Rectal smooth muscle tissue (tissue), 1 donor: ENCODE results near the gene FLACC1.
"Not testable (repeated sequence)": the region's sequence is repeated elsewhere in the genome, so short reads cannot be mapped to it uniquely, and the experiment has no call there.

Source experiments
- H3K27ac ChIP-seq: one replicate; pipeline ENCODE4 v1.7.0; 2013; ENCODE audit warnings: low read depth, low read length, inconsistent platforms
- H3K27me3 ChIP-seq: one replicate; pipeline ENCODE4 v1.7.0; 2013; ENCODE audit warnings: low read length; ENCODE audit not compliant: control insufficient read depth, insufficient read depth
- H3K36me3 ChIP-seq: one replicate; pipeline ENCODE4 v1.7.0; 2013; ENCODE audit warnings: low read length; ENCODE audit not compliant: control insufficient read depth, insufficient read depth
- H3K4me1 ChIP-seq: one replicate; pipeline ENCODE4 v1.7.0; 2013; ENCODE audit warnings: low read length; ENCODE audit not compliant: control insufficient read depth, insufficient read depth
- H3K4me3 ChIP-seq: one replicate; pipeline ENCODE4 v1.7.0; 2013; ENCODE audit warnings: low read length
- H3K9ac ChIP-seq: one replicate; pipeline ENCODE4 v1.7.0; 2013; ENCODE audit warnings: low read length

The FLACC1 gene

DNA sequence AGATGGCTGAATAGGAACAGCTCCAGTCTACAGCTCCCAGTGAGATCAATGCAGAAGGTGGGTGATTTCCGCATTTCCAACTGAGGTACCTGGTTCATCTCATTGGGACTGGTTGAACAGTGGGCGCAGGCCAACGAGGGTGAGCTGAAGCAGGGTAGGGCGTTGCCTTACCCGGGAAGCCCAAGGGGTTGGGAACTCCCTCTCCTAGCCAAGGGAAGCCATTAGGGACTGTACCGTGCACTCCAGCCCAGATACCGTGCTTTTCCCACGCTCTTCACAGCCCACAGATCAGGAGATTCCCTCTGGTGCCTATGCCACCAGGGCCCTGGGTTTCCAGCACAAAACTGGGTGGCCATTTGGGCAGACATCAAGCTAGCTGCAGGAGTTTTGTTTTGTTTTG lies 12.2 kb upstream of the FLACC1 start:
- H3K4me1 ChIP-seq, H3K27ac ChIP-seq, H3K27me3 ChIP-seq, H3K9ac ChIP-seq, H3K36me3 ChIP-seq, H3K4me3 ChIP-seq: not testable (repeated sequence)

DNA sequence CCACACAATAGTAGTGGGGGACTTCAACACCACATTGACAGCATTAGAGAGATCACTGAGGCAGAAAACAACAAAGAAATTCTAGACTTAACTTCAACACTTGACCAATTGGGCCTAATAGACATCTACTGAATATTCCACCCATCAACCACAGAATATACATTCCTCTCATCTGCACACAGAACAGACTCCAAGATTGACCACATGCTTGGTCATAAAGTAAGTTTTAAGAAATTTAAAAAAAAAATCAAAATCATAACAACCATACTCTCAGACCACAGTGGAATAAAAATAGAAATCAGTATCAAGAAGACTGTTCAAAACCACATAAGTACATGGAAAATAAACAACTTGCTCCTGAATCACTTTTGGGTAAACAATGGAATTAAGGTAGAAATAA lies 9.0 kb upstream of the FLACC1 start:
- H3K9ac ChIP-seq: no peak overlapping the region
- no peaks in the 10 kb centered on the region for H3K27me3 ChIP-seq
- no peaks in the 10 kb centered on the region for H3K36me3 ChIP-seq
- H3K27ac ChIP-seq: no peak overlapping the region
- no peaks in the 10 kb centered on the region for H3K4me1 ChIP-seq
- no peak overlapping the region for H3K4me3 ChIP-seq

DNA sequence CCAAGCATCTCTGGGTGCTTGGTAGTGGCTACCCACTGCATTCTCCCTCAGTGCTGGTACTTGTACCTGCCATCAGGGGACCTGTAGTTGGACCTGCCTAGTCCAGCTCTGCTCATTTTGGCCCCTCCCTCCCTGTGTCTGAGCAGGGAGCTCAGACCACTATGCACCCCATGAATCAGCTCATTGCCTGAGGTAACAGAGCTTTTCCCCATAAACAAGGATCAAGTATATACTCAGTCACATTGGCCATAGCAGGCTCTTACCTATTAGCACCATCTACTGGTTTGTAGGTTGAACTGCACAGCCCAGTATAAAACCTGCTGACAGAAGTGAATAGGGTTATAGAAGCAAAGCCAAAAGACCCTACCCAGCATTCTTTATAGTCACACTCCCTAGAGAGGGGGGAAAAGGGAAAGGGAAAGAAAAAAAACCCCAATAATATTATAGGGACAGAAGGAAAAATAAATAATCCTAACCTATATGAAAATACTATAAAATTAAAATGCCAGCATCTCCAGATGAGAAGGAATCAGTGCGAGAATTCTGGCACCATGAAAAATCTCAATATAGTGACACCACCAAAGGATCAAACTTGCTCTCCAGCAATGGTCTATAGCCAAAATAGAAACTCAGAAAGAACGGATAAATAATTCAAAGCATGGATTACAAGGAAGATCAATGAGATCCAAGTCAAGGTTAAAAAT lies 6.9 kb upstream of the FLACC1 start:
- H3K4me3 ChIP-seq: no peak overlapping the region
- H3K27ac ChIP-seq: no peak overlapping the region
- H3K9ac ChIP-seq: no peak overlapping the region
- peaks cover 4% of the 10 kb centered on the region for H3K36me3 ChIP-seq
- no peaks in the 10 kb centered on the region for H3K4me1 ChIP-seq
- H3K27me3 ChIP-seq: no peaks in the 10 kb centered on the region

- Histone ChIP-seq H3K4me3 (no peak overlapping the region), H3K36me3 (peaks cover 7% of the 10 kb centered on the region), H3K27me3 (no peaks in the 10 kb centered on the region), H3K9ac (no peak overlapping the region), H3K4me1 (no peaks in the 10 kb centered on the region), H3K27ac (no peak overlapping the region)
Measured at GRCh38 chr2:201362396-201362795, 5.3 kb upstream of the FLACC1 start.

GRCh38 chr2:201361078-201361733 lies 4.1 kb upstream of the FLACC1 start:
- H3K27me3 ChIP-seq: no peaks in the 10 kb centered on the region
- H3K4me1 ChIP-seq: peaks cover 5% of the 10 kb centered on the region
- H3K27ac ChIP-seq: no peak overlapping the region
- no peak overlapping the region for H3K9ac ChIP-seq
- no peak overlapping the region for H3K4me3 ChIP-seq
- peaks cover 7% of the 10 kb centered on the region for H3K36me3 ChIP-seq

- no peaks in the 10 kb centered on the region for H3K27me3 ChIP-seq
- H3K27ac ChIP-seq: no peak overlapping the region
- no peak overlapping the region for H3K9ac ChIP-seq
- H3K36me3 ChIP-seq: peaks cover 7% of the 10 kb centered on the region
- peaks cover 5% of the 10 kb centered on the region for H3K4me1 ChIP-seq
- no peak overlapping the region for H3K4me3 ChIP-seq
Measured at GRCh38 chr2:201360256-201360655, 3.1 kb upstream of the FLACC1 start.

DNA sequence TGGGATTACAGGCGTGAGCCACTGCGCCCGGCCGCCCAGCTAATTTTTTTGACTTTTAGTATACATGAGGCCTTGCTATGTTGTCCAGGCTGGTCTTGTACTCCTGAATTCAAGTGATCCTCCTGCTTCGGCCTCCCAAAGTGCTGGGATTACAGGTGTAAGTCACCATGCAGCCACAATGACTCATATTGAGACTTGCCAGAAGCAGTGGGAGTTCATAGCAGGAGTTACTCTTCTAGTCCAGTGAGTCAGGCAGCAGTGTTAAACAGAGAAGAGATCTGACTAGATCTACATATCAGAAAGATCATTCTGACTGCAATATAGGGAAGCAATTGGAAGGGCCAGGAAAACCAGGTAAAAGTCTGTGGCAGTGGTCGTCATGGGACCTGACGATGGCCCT lies 1.5 kb upstream of the FLACC1 start:
- H3K4me3 ChIP-seq: no peak overlapping the region
- H3K27me3 ChIP-seq: no peaks in the 10 kb centered on the region
- H3K27ac ChIP-seq: no peak overlapping the region
- H3K36me3 ChIP-seq: peaks cover 7% of the 10 kb centered on the region
- peaks cover 5% of the 10 kb centered on the region for H3K4me1 ChIP-seq
- H3K9ac ChIP-seq: no peak overlapping the region

- no peak overlapping the region for H3K27ac ChIP-seq
- H3K4me1 ChIP-seq: peaks cover 5% of the 10 kb centered on the region
- no peaks in the 10 kb centered on the region for H3K36me3 ChIP-seq
- no peak overlapping the region for H3K9ac ChIP-seq
- no peak overlapping the region for H3K4me3 ChIP-seq
- no peaks in the 10 kb centered on the region for H3K27me3 ChIP-seq
Measured at GRCh38 chr2:201353116-201353515, 4.0 kb downstream of the FLACC1 start.

DNA sequence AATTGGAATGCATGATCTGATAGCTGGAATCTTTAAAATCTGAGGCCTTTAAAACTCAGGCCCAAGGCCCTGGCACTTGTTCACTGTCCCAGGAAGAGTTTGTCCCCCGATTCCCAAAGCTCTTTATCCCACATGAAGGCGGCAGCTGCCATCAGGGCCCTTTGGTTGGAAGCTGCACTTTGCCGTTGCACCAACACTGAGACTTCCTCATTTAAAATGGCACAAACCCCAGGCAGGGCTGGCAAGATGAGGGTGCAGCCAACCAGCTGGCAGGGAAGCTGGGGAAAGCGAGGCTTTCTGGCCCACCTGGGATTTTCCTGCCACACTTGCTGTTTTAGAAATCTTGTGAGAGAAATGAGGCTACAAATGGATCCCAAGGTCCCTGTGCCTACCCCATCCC lies 6.3 kb downstream of the FLACC1 start:
- H3K9ac ChIP-seq: no peak overlapping the region
- no peak overlapping the region for H3K4me3 ChIP-seq
- H3K27me3 ChIP-seq: no peaks in the 10 kb centered on the region
- no peak overlapping the region for H3K27ac ChIP-seq
- no peaks in the 10 kb centered on the region for H3K4me1 ChIP-seq
- no peaks in the 10 kb centered on the region for H3K36me3 ChIP-seq

GRCh38 chr2:201349601-201350000 lies 7.5 kb downstream of the FLACC1 start:
- Histone ChIP-seq H3K4me3 (no peak overlapping the region), H3K27me3 (no peaks in the 10 kb centered on the region), H3K27ac (no peak overlapping the region), H3K9ac (no peak overlapping the region), H3K36me3 (no peaks in the 10 kb centered on the region), H3K4me1 (no peaks in the 10 kb centered on the region)

- Histone ChIP-seq H3K4me3 (no peak overlapping the region), H3K36me3 (no peaks in the 10 kb centered on the region), H3K27me3 (no peaks in the 10 kb centered on the region), H3K27ac (no peak overlapping the region), H3K4me1 (no peaks in the 10 kb centered on the region), H3K9ac (no peak overlapping the region)
Measured at GRCh38 chr2:201348758-201349157, 8.4 kb downstream of the FLACC1 start.

- Histone ChIP-seq H3K4me3 (no peak overlapping the region), H3K9ac (no peak overlapping the region), H3K27ac (no peak overlapping the region), H3K36me3 (peaks cover 2% of the 10 kb centered on the region), H3K4me1 (no peaks in the 10 kb centered on the region), H3K27me3 (no peaks in the 10 kb centered on the region)
Measured at GRCh38 chr2:201347138-201347537, 10.0 kb downstream of the FLACC1 start.

DNA sequence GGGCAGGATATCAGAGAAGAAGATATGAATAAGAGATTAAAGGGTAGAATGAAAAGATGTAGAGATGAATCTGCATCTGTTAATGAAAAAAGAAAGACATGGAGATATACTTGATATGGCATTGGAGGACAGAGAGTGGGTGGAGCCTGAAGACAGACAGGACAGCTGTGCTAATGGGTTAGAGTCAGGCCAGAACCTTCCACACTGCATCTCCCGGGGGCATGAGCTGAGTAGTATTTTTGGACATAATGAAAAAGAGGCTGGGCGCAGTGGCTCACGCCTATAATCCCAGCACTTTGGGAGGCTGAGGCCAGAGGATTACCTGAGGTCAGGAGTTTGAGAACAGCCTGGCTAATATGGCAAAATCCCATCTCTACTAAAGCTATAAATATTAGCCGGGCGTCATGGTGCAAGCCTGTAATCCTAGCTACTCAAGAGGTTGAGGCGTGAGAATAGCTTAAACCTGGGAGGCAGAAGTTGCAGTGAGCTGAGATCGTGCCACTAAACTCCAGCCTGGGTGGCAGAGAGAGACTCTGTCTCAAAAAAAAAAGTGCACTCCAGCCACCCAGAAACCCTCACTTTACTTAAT lies 11.4 kb downstream of the FLACC1 start:
- no peaks in the 10 kb centered on the region for H3K27me3 ChIP-seq
- peaks cover 2% of the 10 kb centered on the region for H3K36me3 ChIP-seq
- H3K9ac ChIP-seq: no peak overlapping the region
- no peak overlapping the region for H3K27ac ChIP-seq
- H3K4me1 ChIP-seq: no peaks in the 10 kb centered on the region
- no peak overlapping the region for H3K4me3 ChIP-seq
